ENCODE measurements around the gene PFKM. TPM values are rescaled to one million over a fixed set of nuclear protein-coding genes. Genes with fewer than 3 reads are reported as not detected.

PFKM gene
- total and polyA plus RNA-seq, 9 of the 15 experiments (the other 6 are each of a cell fraction or from before 2014, with no cell fraction given), result 16.5 to 39.9 (median 31.7) TPM

DNA sequence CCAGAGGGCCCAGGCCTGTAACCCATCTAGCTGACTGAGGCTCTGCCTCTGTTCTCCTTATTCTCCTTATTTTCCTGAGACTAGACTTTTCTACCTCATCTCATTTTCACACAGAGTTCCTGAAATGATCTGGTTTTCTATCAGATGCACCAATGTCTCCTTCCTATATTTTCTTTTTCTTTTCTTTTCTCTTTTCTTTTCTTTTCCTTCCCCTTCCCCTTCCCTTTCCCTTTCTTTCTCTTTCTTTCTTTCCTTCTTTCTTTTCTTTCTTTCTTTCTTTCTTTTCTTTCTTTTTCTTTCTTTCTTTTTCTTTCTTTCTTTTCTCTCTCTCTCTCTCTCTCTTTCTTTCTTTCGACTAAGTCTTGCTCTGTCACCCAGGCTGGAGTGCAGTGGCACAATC lies 61.3 kb downstream of the PFKM start:
- CTCF ChIA-PET (ENCODE audit: low intra/inter-chr PET ratio), result no interaction called here
- H3K4me2 ChIP-seq (ENCODE audit: insufficient read depth, low read length), result no peak overlapping the region
- BruUV-seq (replicated peaks), result no TSS peak

More for the DNA sequence above, 61.3 kb downstream of the PFKM start:
- FAIRE-seq (no peak), ATAC-seq (no peak), DNase-seq (ENCODE audit: extremely low read depth in 1 of 4, low spot score in 3 of 4) (no peak)
- no peaks in the 10 kb centered on the region for H3K9me1 ChIP-seq (ENCODE audit: control insufficient read depth, insufficient read depth, low read length)
- no peaks in the 10 kb centered on the region for H3K36me3 ChIP-seq (ENCODE audit: control insufficient read depth, insufficient read depth, low read length)
- intact Hi-C loops (cut with micrococcal nuclease), result no loop called here
- POLR2A ChIA-PET, result interaction anchor here (0.6 to 1.7 kb wide), 3 partner anchors 18 to 268 kb away, joined by 3 to 5 read pairs (median 4); no protein-coding TSS in a partner anchor
- H3K9me3 ChIP-seq (replicated peaks; ENCODE audit: control insufficient read depth, insufficient read depth, low read depth, low read length), result no peaks in the 10 kb centered on the region
- no peaks in the 10 kb centered on the region for H4K20me1 ChIP-seq (replicated peaks; ENCODE audit: control insufficient read depth, insufficient read depth, low read length)
- H2AFZ ChIP-seq (ENCODE audit: low read depth, low read length), result no peak overlapping the region
- no peak overlapping the region for H3K9ac ChIP-seq (ENCODE audit: insufficient read depth in 1 of 2, low read depth in 2 of 2, low read length in 2 of 2)
- H3K27me3 ChIP-seq (ENCODE audit: control insufficient read depth in 2 of 2, insufficient read depth in 2 of 2, low read length in 2 of 2), result peaks cover 3 to 25% of the 10 kb centered on the region in 2 experiments; a peak in 4 of 5 replicates
- H3K27ac ChIP-seq (ENCODE audit: extremely low read depth, low read depth, low read length), result no peak overlapping the region
- in situ Hi-C loops (cut with MboI), result no loop called here
- 14% methylated on average over 1 of the region's 1 CpG for WGBS (ENCODE audit: insufficient coverage, low coverage, missing lambda C conversion rate)
- H3K79me2 ChIP-seq (ENCODE audit: control insufficient read depth, insufficient read depth, low read length), result no peaks in the 10 kb centered on the region
- H3K4me3 ChIP-seq, result no peak overlapping the region
- TF ChIP-seq FOXA3 (CRISPR knock-in tag; conservative IDR thresholded peaks at IDR 0.05 in 1 of 2, IDR thresholded peaks at IDR 0.05 in 1 of 2) (no peak), ZNF143 (CRISPR knock-in tag; IDR thresholded peaks at IDR 0.05) (no peak), GTF2F1 (IDR thresholded peaks at IDR 0.05; ENCODE audit: low read depth, low read length) (no peak), ZNF512 (tag; IDR thresholded peaks at IDR 0.05) (peak; percentile 97)
- peaks cover 17 to 19% of the 10 kb centered on the region in 2 experiments for H3K4me1 ChIP-seq (replicated peaks in 1 of 2; ENCODE audit: control insufficient read depth in 2 of 2, insufficient read depth in 2 of 2, low read length in 2 of 2)
